T-helper 1 cell treated with Interleukin-12 subunit alpha and Interleukin-12 subunit beta and Interleukin-4 antibody, amounts not matched to agents 30 μg/mL and 1 μg/mL, for 36 hours (primary cell): ENCODE measurements around the gene ACOX1.

Source experiments
- H3K27ac Mint-ChIP-seq: one replicate; pipeline ENCODE4 v1.8.0; 2021; ENCODE audit warnings: mild to moderate bottlenecking, mixed read lengths
- H3K27me3 Mint-ChIP-seq: one replicate; pipeline ENCODE4 v1.8.0; 2021; ENCODE audit warnings: low read depth, mixed read lengths
- H3K36me3 Mint-ChIP-seq: one replicate; pipeline ENCODE4 v1.8.0; 2021; ENCODE audit warnings: low read depth, mixed read lengths
- H3K4me1 Mint-ChIP-seq: one replicate; pipeline ENCODE4 v1.8.0; 2021; ENCODE audit warnings: low read depth, mixed read lengths
- H3K4me3 Mint-ChIP-seq: one replicate; pipeline ENCODE4 v1.8.0; 2021; ENCODE audit warnings: mild to moderate bottlenecking, moderate library complexity, mixed read lengths
- H3K9me3 Mint-ChIP-seq: one replicate; pipeline ENCODE4 v1.8.0; 2021; ENCODE audit warnings: mixed read lengths

The ACOX1 gene

DNA sequence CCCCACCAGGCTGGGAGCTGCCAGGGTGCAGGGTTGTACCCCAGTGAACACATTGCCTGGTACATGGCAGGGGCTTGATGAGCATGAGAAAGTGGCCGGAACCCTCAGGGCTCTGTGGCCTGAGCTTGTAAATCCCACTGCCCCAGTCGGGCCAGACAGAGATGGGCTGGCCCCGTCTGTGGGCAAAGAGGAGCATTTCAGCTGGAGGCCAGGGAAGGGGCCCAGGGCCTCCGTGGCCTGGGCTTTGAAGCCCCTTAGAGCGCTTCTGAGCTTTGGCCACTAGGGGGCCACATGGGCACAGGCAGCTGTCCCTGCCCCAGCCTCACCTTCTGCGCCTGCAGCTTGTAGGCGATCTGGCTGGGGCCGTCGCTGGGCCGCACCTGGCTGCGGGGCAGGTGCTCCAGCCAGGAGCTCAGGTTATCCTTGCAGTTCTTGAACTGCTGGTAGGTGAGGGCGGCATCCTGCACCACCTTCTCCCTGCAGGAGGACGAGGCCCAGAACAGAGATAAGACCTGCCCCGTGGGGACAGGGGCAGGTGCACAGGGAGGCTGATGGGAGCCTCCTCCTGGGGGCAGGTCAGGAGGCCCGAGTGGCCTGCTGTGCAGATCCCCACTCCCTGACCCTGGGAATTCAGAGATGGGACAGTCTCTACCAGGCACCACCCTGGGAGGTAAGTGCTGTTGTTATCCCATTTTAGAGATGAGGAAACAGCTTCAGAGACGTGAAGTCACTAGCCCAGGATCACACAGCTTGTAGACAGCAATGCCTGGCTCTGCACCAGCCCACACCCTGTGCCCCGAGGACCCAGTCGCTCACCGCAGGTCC lies 35.3 kb upstream of the ACOX1 start:
- no peaks in the 10 kb centered on the region for H3K9me3 Mint-ChIP-seq
- no peaks in the 10 kb centered on the region for H3K36me3 Mint-ChIP-seq
- H3K27ac Mint-ChIP-seq: no peak overlapping the region
- H3K27me3 Mint-ChIP-seq: no peaks in the 10 kb centered on the region
- H3K4me3 Mint-ChIP-seq: no peak overlapping the region
- H3K4me1 Mint-ChIP-seq: peaks cover 2% of the 10 kb centered on the region

- Mint-ChIP-seq H3K36me3 (no peaks in the 10 kb centered on the region), H3K27ac (no peak overlapping the region), H3K4me1 (peaks cover 2% of the 10 kb centered on the region), H3K27me3 (no peaks in the 10 kb centered on the region), H3K4me3 (no peak overlapping the region), H3K9me3 (no peaks in the 10 kb centered on the region)
These were observed 34.5 kb upstream of the ACOX1 start for GRCh38 chr17:76013377-76013932.

GRCh38 chr17:76011951-76012350 lies 33.0 kb upstream of the ACOX1 start:
- no peaks in the 10 kb centered on the region for H3K36me3 Mint-ChIP-seq
- H3K27me3 Mint-ChIP-seq: no peaks in the 10 kb centered on the region
- H3K27ac Mint-ChIP-seq: no peak overlapping the region
- H3K4me3 Mint-ChIP-seq: no peak overlapping the region
- H3K4me1 Mint-ChIP-seq: peaks cover 2% of the 10 kb centered on the region
- H3K9me3 Mint-ChIP-seq: no peaks in the 10 kb centered on the region

DNA sequence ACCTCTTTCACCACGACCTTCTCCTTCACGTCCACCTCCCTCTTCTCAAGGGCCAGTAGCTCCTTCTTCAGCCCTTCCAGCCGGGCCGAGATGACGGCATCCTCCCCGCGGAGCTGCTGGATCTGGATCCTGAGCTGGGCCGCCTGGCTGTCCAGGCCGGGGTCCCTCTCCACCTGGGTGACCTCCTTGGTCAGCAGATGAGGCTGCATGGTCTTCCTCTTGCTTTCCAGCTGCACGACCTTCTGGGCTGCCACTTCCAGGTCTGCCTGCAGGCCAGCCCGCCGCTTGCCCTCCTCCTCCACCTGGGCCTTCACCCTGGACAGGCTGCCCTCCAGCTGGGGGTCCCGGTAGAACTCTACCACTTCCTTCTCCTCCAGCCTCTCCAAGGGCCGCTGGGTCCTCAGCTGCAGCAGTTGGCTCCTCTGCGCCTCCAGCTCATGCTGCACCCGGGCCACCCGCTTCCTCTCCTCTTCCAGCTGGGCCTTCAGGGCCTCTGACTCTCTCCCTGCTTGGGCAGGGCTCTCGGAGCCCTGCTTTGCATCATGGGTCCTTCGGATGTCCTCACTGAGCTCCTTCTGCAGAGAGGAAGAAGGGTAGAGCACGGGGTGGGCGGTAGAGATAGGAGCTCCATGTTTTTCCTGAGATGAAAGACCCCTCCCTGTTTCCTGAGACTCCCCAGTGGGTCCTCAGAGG lies 31.1 kb upstream of the ACOX1 start:
- Mint-ChIP-seq H3K4me1 (peaks cover 9% of the 10 kb centered on the region), H3K9me3 (no peaks in the 10 kb centered on the region), H3K27me3 (no peaks in the 10 kb centered on the region), H3K36me3 (peaks cover 2% of the 10 kb centered on the region), H3K4me3 (no peak overlapping the region), H3K27ac (no peak overlapping the region)

DNA sequence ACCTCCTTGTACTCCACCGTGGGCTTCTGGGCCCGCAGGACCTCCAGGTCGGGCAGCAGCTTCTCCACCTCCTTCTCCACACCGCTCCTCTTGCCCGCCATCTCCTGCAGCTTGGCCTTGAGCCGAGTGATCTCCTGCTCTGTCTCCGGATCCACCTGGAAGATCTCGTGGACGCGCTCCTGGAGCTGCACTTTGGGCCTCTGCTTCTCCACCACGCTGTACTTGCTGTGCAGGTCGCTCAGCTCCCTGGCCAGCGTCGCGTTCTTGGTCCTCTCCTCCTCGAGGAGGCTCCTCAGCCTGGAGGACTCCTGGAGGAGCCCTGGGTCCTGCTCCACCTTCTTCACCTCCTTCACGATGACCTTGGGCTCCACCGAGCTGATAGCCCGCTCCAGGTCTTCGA lies 30.5 kb upstream of the ACOX1 start:
- Mint-ChIP-seq H3K27me3 (no peaks in the 10 kb centered on the region), H3K4me1 (peaks cover 9% of the 10 kb centered on the region), H3K9me3 (no peaks in the 10 kb centered on the region), H3K27ac (no peak overlapping the region), H3K36me3 (peaks cover 2% of the 10 kb centered on the region), H3K4me3 (no peak overlapping the region)

GRCh38 chr17:76008630-76009425 lies 29.9 kb upstream of the ACOX1 start:
- Mint-ChIP-seq H3K9me3 (no peaks in the 10 kb centered on the region), H3K27me3 (no peaks in the 10 kb centered on the region), H3K27ac (no peak overlapping the region), H3K36me3 (peaks cover 2% of the 10 kb centered on the region), H3K4me1 (peaks cover 7% of the 10 kb centered on the region), H3K4me3 (no peak overlapping the region)

GRCh38 chr17:76008208-76008607 lies 29.2 kb upstream of the ACOX1 start:
- Mint-ChIP-seq H3K27ac (no peak overlapping the region), H3K9me3 (no peaks in the 10 kb centered on the region), H3K36me3 (peaks cover 5% of the 10 kb centered on the region), H3K4me3 (no peak overlapping the region), H3K4me1 (peaks cover 7% of the 10 kb centered on the region), H3K27me3 (no peaks in the 10 kb centered on the region)

GRCh38 chr17:76007850-76008165 lies 28.8 kb upstream of the ACOX1 start:
- H3K27me3 Mint-ChIP-seq: no peaks in the 10 kb centered on the region
- peaks cover 7% of the 10 kb centered on the region for H3K4me1 Mint-ChIP-seq
- no peak overlapping the region for H3K27ac Mint-ChIP-seq
- H3K36me3 Mint-ChIP-seq: peaks cover 5% of the 10 kb centered on the region
- no peak overlapping the region for H3K4me3 Mint-ChIP-seq
- no peaks in the 10 kb centered on the region for H3K9me3 Mint-ChIP-seq

GRCh38 chr17:76007131-76007849 lies 28.3 kb upstream of the ACOX1 start:
- H3K4me3 Mint-ChIP-seq: no peak overlapping the region
- H3K36me3 Mint-ChIP-seq: peaks cover 5% of the 10 kb centered on the region
- peaks cover 7% of the 10 kb centered on the region for H3K4me1 Mint-ChIP-seq
- H3K27me3 Mint-ChIP-seq: no peaks in the 10 kb centered on the region
- H3K9me3 Mint-ChIP-seq: no peaks in the 10 kb centered on the region
- H3K27ac Mint-ChIP-seq: no peak overlapping the region

DNA sequence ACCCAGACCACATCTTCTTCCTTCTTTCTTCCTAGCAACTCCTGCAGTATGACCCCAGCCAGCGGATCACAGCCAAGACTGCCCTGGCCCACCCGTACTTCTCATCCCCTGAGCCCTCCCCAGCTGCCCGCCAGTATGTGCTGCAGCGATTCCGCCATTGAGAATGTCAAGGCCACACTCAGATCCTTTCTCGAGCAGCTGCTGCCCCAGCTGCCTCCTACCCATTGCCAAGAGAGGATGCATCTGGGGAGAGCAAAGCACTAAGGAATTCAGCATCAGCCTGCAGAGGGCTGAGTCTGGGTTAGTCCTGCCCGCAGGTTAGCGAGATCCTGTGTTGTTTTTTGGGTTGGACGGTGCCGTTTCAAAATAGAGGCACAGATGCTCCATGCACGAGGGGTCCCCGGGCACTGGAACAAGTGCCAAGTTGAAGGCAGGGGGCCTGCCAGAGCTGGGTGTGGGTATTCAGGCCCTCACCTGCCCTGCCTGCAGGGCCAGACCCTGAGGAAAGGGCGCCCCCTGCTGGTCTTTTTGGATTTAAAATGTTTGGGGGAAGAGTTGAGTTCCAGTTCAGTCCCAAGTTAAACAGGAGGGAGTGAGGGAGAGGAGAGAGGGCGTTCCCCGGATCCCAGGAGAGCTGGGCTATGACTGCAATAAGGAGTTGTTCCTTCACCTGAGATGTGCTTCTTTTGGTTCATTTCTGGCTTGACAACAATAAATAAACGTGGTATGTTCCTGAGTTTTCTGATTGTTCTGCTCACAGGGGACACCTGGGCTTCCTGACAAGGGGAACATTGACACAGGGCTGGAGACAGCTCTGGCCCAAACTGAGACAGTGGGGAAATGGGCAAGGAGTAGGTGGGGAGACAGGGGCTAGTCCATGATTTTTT lies 26.5 kb upstream of the ACOX1 start:
- no peaks in the 10 kb centered on the region for H3K27me3 Mint-ChIP-seq
- H3K36me3 Mint-ChIP-seq: peaks cover 5% of the 10 kb centered on the region
- no peaks in the 10 kb centered on the region for H3K9me3 Mint-ChIP-seq
- no peak overlapping the region for H3K4me3 Mint-ChIP-seq
- H3K27ac Mint-ChIP-seq: no peak overlapping the region
- H3K4me1 Mint-ChIP-seq: peaks cover 7% of the 10 kb centered on the region

GRCh38 chr17:76004750-76005262 lies 25.8 kb upstream of the ACOX1 start:
- H3K4me3 Mint-ChIP-seq: no peak overlapping the region
- peaks cover 5% of the 10 kb centered on the region for H3K36me3 Mint-ChIP-seq
- H3K4me1 Mint-ChIP-seq: peaks cover 7% of the 10 kb centered on the region
- H3K9me3 Mint-ChIP-seq: no peaks in the 10 kb centered on the region
- no peak overlapping the region for H3K27ac Mint-ChIP-seq
- no peaks in the 10 kb centered on the region for H3K27me3 Mint-ChIP-seq

- Mint-ChIP-seq H3K4me1 (peaks cover 7% of the 10 kb centered on the region), H3K9me3 (no peaks in the 10 kb centered on the region), H3K4me3 (no peak overlapping the region), H3K27ac (no peak overlapping the region), H3K27me3 (no peaks in the 10 kb centered on the region), H3K36me3 (peaks cover 5% of the 10 kb centered on the region)
These were observed 24.9 kb upstream of the ACOX1 start for GRCh38 chr17:76003915-76004314.

DNA sequence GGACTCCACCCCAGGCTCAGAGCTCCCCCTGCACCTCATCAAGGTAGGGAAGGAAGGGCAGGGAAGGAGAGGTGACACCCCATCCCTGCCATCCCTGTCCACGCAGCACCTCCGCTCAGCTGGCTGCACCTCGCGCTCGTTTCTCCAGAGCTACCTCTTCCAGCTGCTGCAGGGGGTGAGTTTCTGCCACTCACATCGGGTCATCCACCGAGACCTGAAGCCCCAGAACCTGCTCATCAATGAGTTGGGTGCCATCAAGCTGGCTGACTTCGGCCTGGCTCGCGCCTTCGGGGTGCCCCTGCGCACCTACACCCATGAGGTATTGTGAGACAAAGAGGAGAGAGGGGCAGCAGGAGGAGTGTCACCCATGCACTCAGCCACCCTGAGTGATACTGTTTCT lies 23.1 kb upstream of the ACOX1 start:
- Mint-ChIP-seq H3K9me3 (no peaks in the 10 kb centered on the region), H3K36me3 (peaks cover 5% of the 10 kb centered on the region), H3K27me3 (no peaks in the 10 kb centered on the region), H3K4me1 (peaks cover 18% of the 10 kb centered on the region), H3K27ac (no peak overlapping the region), H3K4me3 (no peak overlapping the region)
